ENCODE measurements around the gene TAGLN3. TPM values are rescaled to one million over a fixed set of nuclear protein-coding genes. Genes with fewer than 3 reads are reported as not detected.

The TAGLN3 gene
- total RNA-seq, 1 donor from 2014 or later, result 1.8 TPM

DNA sequence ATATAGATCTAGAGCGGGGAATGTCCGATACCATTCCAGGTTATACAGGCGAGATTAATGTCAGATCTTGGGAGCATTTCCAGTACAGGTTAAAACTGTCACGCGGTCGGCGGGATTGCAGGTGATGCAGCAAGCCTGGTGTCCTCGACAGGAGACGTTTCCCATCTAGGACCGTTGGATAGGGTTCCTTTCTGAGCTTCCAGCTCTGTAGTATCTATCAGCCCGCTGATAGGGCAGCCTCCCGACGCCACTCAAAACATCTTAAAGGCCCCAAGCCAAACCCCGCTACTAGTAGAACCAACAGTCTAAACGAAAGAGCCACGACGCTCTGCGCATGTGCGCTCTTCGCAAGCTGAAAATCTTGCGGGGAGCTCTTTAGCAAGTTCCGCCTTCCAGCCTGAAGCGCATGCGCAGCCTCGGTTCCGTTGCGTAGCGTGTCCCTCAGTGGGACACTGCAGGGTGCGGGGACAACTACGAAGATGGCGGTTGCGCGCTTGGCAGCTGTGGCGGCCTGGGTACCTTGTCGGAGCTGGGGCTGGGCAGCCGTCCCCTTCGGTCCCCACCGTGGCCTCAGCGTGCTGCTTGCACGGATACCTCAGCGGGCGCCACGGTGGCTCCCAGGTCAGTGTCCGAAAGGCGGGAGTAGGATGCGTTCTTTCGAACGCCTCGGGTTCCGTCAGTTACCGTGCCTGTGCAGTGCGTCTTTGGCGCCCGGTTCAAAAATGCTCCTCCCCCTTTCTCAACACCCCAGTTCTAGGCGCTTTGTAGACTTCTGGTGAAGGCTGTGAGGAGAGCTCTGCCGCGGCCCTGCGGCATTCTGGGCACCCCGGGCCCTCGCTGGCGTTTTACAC, 19.9 kb upstream of the TAGLN3 start, which contains the start of gene ABHD10:
Gene ABHD10, plus strand, starts transcription at position 444 of the 851 bp plus-strand sequence. Its CDS starts 36 bp downstream, at position 480.
- DNase-seq (ENCODE audit: low read depth), result peak; percentile 98
- H3K36me3 ChIP-seq (ENCODE audit: control insufficient read depth, insufficient read depth, low read length), result peaks cover 3% of the 10 kb centered on the region
- TF ChIP-seq, protein P1, sequence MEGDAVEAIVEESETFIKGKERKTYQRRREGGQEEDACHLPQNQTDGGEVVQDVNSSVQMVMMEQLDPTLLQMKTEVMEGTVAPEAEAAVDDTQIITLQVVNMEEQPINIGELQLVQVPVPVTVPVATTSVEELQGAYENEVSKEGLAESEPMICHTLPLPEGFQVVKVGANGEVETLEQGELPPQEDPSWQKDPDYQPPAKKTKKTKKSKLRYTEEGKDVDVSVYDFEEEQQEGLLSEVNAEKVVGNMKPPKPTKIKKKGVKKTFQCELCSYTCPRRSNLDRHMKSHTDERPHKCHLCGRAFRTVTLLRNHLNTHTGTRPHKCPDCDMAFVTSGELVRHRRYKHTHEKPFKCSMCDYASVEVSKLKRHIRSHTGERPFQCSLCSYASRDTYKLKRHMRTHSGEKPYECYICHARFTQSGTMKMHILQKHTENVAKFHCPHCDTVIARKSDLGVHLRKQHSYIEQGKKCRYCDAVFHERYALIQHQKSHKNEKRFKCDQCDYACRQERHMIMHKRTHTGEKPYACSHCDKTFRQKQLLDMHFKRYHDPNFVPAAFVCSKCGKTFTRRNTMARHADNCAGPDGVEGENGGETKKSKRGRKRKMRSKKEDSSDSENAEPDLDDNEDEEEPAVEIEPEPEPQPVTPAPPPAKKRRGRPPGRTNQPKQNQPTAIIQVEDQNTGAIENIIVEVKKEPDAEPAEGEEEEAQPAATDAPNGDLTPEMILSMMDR (IDR thresholded peaks at IDR 0.05; ENCODE audit: insufficient read depth, low read length, severe bottlenecking), result no peak
- peak within 1 kb of the TSS; percentile 85 for H3K4me3 ChIP-seq (ENCODE audit: low read depth, low read length)
- peak; percentile 96 for FAIRE-seq
- no peaks in the 10 kb centered on the region for H3K27me3 ChIP-seq (ENCODE audit: control insufficient read depth, insufficient read depth, low read length)

DNA sequence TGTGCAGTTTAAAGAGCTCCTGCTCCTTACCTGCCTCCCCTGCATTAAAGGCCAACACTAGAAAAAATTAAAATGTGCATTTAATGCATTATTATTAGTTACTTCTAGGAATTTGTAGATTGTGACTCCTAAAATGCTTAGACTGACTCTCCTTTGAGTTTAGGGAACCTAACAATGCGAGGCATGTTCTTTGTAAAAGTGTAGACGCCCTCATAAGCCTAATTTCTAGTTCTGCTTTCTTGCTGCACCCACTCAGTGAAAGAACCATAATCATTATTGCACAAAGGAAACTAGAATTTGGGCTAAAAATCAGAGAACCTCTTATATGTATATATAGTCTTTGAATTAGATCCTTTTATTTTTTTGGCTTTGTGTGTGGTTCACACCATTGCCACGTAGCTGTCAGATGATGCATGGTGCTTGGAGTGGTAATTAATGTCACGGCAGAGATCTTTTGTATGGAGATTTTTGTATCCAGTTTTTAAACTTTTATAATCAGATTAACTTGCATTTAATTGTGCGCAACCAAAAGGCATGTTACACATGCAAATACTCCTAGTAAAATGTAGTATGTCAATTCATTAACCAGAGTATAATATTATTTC, 19.2 kb upstream of the TAGLN3 start:
- TF ChIP-seq, protein P1 (IDR thresholded peaks at IDR 0.05; ENCODE audit: insufficient read depth, low read length, severe bottlenecking), result no peak
- H3K4me3 ChIP-seq (ENCODE audit: low read depth, low read length), result peak overlapping the region; percentile 85
- no peaks in the 10 kb centered on the region for H3K27me3 ChIP-seq (ENCODE audit: control insufficient read depth, insufficient read depth, low read length)
- DNase-seq (ENCODE audit: low read depth) (no peak), FAIRE-seq (no peak)
- H3K36me3 ChIP-seq (ENCODE audit: control insufficient read depth, insufficient read depth, low read length), result no peaks in the 10 kb centered on the region

DNA sequence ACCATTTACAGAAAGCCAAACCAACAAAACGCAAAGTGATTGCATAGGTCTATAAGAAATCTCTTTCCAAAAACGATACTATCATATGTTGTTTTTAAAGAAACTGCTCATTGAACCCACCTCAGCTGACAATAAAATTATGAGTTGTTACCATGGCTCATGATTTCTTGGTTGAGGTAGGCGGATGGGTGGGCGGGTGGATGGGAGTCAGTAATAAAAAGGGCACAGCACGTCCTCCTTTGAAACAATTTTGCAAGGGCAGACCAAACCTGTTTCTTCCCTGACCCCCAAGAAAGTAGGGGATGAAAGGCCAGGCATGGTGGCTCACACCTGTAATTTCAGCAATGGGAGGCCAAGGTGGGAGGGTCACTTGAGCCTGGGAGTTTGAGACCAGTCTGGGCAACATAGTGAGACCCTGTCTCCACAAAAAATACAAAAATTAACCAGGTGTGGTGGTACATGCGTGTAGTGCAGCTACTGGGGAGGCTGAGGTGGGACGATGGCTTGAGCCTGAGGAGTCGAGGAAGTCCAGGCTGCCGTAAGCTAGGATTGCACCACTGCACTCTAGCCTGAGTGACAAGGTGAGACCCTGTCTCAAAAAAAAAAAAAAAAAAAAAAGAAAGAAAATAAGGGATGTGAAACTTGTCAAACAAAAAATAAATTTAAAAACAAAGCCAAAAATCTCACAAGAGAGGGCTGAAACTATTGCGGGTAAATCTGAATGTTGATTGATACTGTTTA, 17.8 kb upstream of the TAGLN3 start:
- no peak overlapping the region for H3K4me3 ChIP-seq (ENCODE audit: low read depth, low read length)
- no peaks in the 10 kb centered on the region for H3K36me3 ChIP-seq (ENCODE audit: control insufficient read depth, insufficient read depth, low read length)
- H3K27me3 ChIP-seq (ENCODE audit: control insufficient read depth, insufficient read depth, low read length), result no peaks in the 10 kb centered on the region
- FAIRE-seq (no peak), DNase-seq (ENCODE audit: low read depth) (no peak)
- TF ChIP-seq, protein P1 (IDR thresholded peaks at IDR 0.05; ENCODE audit: insufficient read depth, low read length, severe bottlenecking), result no peak

DNA sequence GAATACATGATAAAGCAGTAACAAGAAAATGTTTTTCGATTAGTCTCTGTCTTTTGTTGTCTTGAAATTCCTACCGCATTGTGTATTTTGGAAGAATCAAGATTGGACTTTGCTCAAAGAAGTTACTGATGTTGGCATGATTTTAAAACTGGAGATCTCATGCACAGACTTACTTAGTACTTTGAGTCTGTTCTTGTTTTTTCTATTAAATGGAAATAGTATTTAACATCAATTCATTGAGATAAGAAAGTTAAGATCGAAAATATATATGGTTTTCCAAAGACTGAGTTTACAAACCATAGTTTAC, 17.3 kb upstream of the TAGLN3 start:
- DNase-seq (ENCODE audit: low read depth) (no peak), FAIRE-seq (no peak)
- no peaks in the 10 kb centered on the region for H3K27me3 ChIP-seq (ENCODE audit: control insufficient read depth, insufficient read depth, low read length)
- no peaks in the 10 kb centered on the region for H3K36me3 ChIP-seq (ENCODE audit: control insufficient read depth, insufficient read depth, low read length)
- TF ChIP-seq, protein P1 (IDR thresholded peaks at IDR 0.05; ENCODE audit: insufficient read depth, low read length, severe bottlenecking), result no peak
- no peak overlapping the region for H3K4me3 ChIP-seq (ENCODE audit: low read depth, low read length)

DNA sequence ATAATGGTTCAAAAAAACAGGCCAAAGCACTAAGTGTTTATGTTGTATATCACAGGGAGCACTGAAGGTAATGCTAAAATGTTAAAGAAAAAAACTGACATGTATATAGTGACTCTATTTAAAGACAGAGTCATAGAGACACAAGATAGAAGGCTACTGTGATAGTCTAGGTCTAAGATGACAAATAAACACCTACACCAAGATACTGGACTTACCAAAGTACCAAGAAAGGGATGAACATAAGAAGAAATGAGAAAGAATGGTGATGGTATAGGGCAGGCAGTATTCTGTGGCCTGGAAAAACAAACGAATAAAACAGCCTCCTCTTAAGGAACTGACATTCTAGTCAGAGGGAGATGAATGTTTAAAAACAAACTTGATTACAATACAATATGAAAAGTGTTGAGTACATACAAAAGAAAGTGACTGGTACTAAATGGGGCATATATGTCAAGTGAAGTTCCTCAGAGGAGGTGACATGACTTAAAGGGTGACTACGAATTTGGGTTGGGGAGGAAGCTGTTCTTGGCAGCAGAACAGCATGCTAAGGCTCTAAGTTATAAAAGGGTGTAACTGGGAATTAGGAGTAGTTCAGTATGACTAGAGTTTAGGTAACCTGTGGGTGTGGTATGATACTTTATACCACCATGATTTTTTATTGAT, 14.0 kb upstream of the TAGLN3 start:
- TF ChIP-seq, protein P1 (IDR thresholded peaks at IDR 0.05; ENCODE audit: insufficient read depth, low read length, severe bottlenecking), result no peak
- FAIRE-seq, result no peak

More for the DNA sequence above, 14.0 kb upstream of the TAGLN3 start:
- peaks cover 3% of the 10 kb centered on the region for H3K36me3 ChIP-seq (ENCODE audit: control insufficient read depth, insufficient read depth, low read length)
- no peak overlapping the region for H3K4me3 ChIP-seq (ENCODE audit: low read depth, low read length)
- no peak for DNase-seq (ENCODE audit: low read depth)
- H3K27me3 ChIP-seq (ENCODE audit: control insufficient read depth, insufficient read depth, low read length), result no peaks in the 10 kb centered on the region

Measured in bronchial epithelial cell (primary cell).